ENCODE data around the gene FCN3.
"Not testable (repeated sequence)": the region's sequence is repeated elsewhere in the genome, so short reads cannot be mapped to it uniquely, and the experiment has no call there.

FCN3 gene

GRCh38 chr1:27398405-27399149 is 24.0 kb upstream of the FCN3 start:
- DNase-seq: no peak

GRCh38 chr1:27397749-27398148 is 23.1 kb upstream of the FCN3 start:
- DNase-seq: no peak

- no peak for DNase-seq
Measured at GRCh38 chr1:27397110-27397509, 22.5 kb upstream of the FCN3 start.

- peak; percentile 82 for DNase-seq
Measured at GRCh38 chr1:27395441-27396195, 21.0 kb upstream of the FCN3 start.

GRCh38 chr1:27394925-27395324 is 20.3 kb upstream of the FCN3 start:
- DNase-seq: no peak

GRCh38 chr1:27394282-27394658 is 19.6 kb upstream of the FCN3 start:
- DNase-seq: no peak

GRCh38 chr1:27393641-27394281 is 19.1 kb upstream of the FCN3 start:
- no peak for DNase-seq

GRCh38 chr1:27392778-27393635 is 18.4 kb upstream of the FCN3 start:
- DNase-seq: no peak

- peak; percentile 90 for DNase-seq
Measured at GRCh38 chr1:27392096-27392777, 17.6 kb upstream of the FCN3 start, which contains the start of gene GPR3. TSS of gene GPR3 (plus strand) at chr1:27392622. CDS start at chr1:27393799, 1,177 bp downstream.

GRCh38 chr1:27391511-27392095 is 17.0 kb upstream of the FCN3 start:
- DNase-seq: no peak

- DNase-seq: peak; percentile 80
Measured at GRCh38 chr1:27388337-27389005, 13.8 kb upstream of the FCN3 start.

- DNase-seq: not testable (repeated sequence)
Measured at GRCh38 chr1:27384797-27385196, 10.2 kb upstream of the FCN3 start.

- no peak for DNase-seq
Measured at GRCh38 chr1:27383661-27384060, 9.0 kb upstream of the FCN3 start.

GRCh38 chr1:27383039-27383605 is 8.5 kb upstream of the FCN3 start, which contains the start of gene CD164L2:
TSS of gene CD164L2 (minus strand) at chr1:27383333. CDS start at chr1:27383239, 94 bp downstream.
- peak; percentile 30 for DNase-seq

GRCh38 chr1:27381969-27382762 is 7.5 kb upstream of the FCN3 start:
- DNase-seq: no peak

GRCh38 chr1:27380766-27381733 is 6.4 kb upstream of the FCN3 start:
- DNase-seq: no peak

GRCh38 chr1:27380224-27380623 is 5.6 kb upstream of the FCN3 start:
- DNase-seq: no peak

GRCh38 chr1:27379564-27380122 is 5.0 kb upstream of the FCN3 start:
- no peak for DNase-seq

Measured in NCI-H2171 treated with DMSO at 0.1 percent for 48 hours (cell line).